ENCODE data around the gene ZNF385C.

- TF ChIP-seq POLR2A (IDR thresholded peaks at IDR 0.05; ENCODE audit: low read depth, low read length) (no peak), POLR2AphosphoS5 (IDR thresholded peaks at IDR 0.05; ENCODE audit: low read depth, low read length) (no peak), TAF1 (IDR thresholded peaks at IDR 0.05; ENCODE audit: low read depth, low read length) (no peak), PAX5 (IDR thresholded peaks at IDR 0.05; ENCODE audit: insufficient read depth, low read length, severe bottlenecking) (no peak), SPI1 (IDR thresholded peaks at IDR 0.05; ENCODE audit: low read depth, low read length) (no peak), POU2F2 (IDR thresholded peaks at IDR 0.05; ENCODE audit: low read depth, low read length) (no peak)
These were observed 22.0 kb upstream of the ZNF385C start for GRCh38 chr17:42120161-42120769.

Measured in GM12891 (cell line).